Glutamatergic neuron (in vitro differentiated cells): ENCODE results near the gene ATRX. TPM values are rescaled to one million over a fixed set of nuclear protein-coding genes. Genes with fewer than 3 reads are reported as not detected.

Source experiments
- DNase-seq: peaks from one replicate; pipeline ENCODE4 v3.0.0; 2022
- H3K27ac Mint-ChIP-seq: one replicate; pipeline ENCODE4 v1.8.0; 2020; ENCODE audit warnings: mild to moderate bottlenecking, mixed read lengths, inconsistent platforms; ENCODE audit not compliant: unreplicated experiment
- H3K27me3 Mint-ChIP-seq: one replicate; pipeline ENCODE4 v1.8.0; 2020; ENCODE audit warnings: mild to moderate bottlenecking, moderate library complexity, mixed read lengths, inconsistent platforms; ENCODE audit not compliant: unreplicated experiment
- H3K36me3 Mint-ChIP-seq: one replicate; pipeline ENCODE4 v1.8.0; 2020; ENCODE audit warnings: mild to moderate bottlenecking, mixed read lengths, inconsistent platforms; ENCODE audit not compliant: unreplicated experiment
- H3K4me1 Mint-ChIP-seq: one replicate; pipeline ENCODE4 v1.8.0; 2020; ENCODE audit warnings: mild to moderate bottlenecking, low read depth, mixed read lengths, inconsistent platforms; ENCODE audit not compliant: unreplicated experiment
- H3K4me3 Mint-ChIP-seq: one replicate; pipeline ENCODE4 v1.8.0; 2020; ENCODE audit warnings: mild to moderate bottlenecking, mixed read lengths, inconsistent platforms; ENCODE audit not compliant: unreplicated experiment
- H3K9me3 Mint-ChIP-seq: one replicate; pipeline ENCODE4 v1.8.0; 2020; ENCODE audit warnings: mild to moderate bottlenecking, moderate library complexity, mixed read lengths, inconsistent platforms; ENCODE audit not compliant: unreplicated experiment
- total RNA-seq: library from RNA; stranded (reverse); fragmentation: NEBNext Ultra II Directional; extraction: Animal tissue kit (Norgen Biotek cat#: 25700); gene quantifications from one replicate; pipeline ENCODE4 v1.2.1, GENCODE V29; 2021; ENCODE audit not compliant: unreplicated experiment
- TF ChIP-seq, protein P1 (sequence below): fragments of 200-600 bp; sonication (generic); IDR thresholded peaks from one replicate; pipeline ENCODE4 v1.5.0; 2021; ENCODE audit not compliant: partially characterized antibody, unreplicated experiment

ATRX gene
- total RNA-seq, 1 donor from 2014 or later, result 152 TPM

DNA sequence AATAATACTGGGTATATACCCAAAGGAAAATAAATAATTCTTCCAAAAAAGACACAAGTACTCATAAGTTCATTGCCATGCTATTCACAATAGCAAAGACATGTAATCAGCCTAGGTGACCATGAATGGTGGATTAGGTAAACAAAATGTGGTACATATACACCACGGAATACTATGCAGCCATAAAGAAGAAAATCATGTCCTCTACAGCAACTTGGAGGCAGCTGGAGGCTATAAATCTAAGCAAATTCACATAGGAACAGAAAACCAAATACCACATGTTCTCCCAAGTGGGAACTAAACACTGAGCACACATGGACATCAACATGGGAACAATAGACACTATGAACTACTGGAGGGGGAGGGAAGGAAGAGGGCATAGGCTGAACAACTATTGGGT lies 146.2 kb downstream of the ATRX start:
- H3K4me1 Mint-ChIP-seq, result no peaks in the 10 kb centered on the region

DNA sequence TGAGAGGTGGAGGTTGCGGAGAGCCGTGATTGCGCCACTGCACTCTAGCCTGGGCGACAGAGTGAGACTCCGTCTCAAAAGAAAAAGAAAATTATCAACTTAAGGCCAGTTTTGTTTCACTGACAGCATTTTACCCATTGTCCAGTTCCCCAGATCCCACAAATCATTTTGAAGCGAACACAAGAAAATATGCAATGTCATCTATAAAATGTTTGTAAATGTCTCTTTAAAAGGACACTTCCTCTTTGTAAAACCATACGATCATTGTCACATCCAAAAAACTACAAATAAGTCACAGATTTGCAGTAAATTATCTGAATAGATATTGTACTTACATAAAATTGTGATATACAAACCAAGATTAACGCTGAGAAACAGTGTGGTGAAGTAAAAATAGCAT lies 147.6 kb downstream of the ATRX start:
- TF ChIP-seq, protein P1, sequence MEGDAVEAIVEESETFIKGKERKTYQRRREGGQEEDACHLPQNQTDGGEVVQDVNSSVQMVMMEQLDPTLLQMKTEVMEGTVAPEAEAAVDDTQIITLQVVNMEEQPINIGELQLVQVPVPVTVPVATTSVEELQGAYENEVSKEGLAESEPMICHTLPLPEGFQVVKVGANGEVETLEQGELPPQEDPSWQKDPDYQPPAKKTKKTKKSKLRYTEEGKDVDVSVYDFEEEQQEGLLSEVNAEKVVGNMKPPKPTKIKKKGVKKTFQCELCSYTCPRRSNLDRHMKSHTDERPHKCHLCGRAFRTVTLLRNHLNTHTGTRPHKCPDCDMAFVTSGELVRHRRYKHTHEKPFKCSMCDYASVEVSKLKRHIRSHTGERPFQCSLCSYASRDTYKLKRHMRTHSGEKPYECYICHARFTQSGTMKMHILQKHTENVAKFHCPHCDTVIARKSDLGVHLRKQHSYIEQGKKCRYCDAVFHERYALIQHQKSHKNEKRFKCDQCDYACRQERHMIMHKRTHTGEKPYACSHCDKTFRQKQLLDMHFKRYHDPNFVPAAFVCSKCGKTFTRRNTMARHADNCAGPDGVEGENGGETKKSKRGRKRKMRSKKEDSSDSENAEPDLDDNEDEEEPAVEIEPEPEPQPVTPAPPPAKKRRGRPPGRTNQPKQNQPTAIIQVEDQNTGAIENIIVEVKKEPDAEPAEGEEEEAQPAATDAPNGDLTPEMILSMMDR, result no peak
- H3K36me3 Mint-ChIP-seq, result no peaks in the 10 kb centered on the region

More for the DNA sequence above, 146.2 kb downstream of the ATRX start:
- TF ChIP-seq, protein P1, result no peak
- peaks cover 7% of the 10 kb centered on the region for H3K9me3 Mint-ChIP-seq
- no peaks in the 10 kb centered on the region for H3K36me3 Mint-ChIP-seq
- no peak overlapping the region for H3K4me3 Mint-ChIP-seq
- no peaks in the 10 kb centered on the region for H3K27me3 Mint-ChIP-seq
- no peak overlapping the region for H3K27ac Mint-ChIP-seq
- no peak for DNase-seq

DNA sequence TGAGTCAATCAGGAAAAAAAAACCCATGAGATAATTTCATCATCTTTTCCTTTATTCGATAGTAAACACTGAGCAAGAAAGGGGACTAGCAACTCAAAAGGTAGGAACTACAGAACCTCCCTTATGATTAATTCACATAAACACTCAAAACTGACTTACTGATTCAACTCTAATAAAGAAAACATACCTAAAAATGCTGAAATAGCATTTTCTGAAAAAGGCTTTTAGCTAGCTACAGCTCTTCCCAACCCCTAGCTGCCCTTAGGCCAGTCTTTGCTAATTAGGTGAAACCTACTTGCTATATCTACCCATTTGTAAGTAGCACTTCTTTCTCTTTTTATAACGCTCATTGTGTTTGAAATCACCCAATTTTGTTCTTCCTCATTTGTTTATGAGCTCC lies 150.6 kb downstream of the ATRX start:
- Mint-ChIP-seq H3K27ac (no peak overlapping the region), H3K27me3 (no peaks in the 10 kb centered on the region), H3K4me1 (no peaks in the 10 kb centered on the region), H3K9me3 (peaks cover 1% of the 10 kb centered on the region), H3K36me3 (no peaks in the 10 kb centered on the region), H3K4me3 (no peak overlapping the region)
- no peak for DNase-seq
- TF ChIP-seq, protein P1, result no peak

More for the DNA sequence above, 147.6 kb downstream of the ATRX start:
- DNase-seq, result no peak
- Mint-ChIP-seq H3K4me3 (no peak overlapping the region), H3K4me1 (no peaks in the 10 kb centered on the region), H3K27ac (no peak overlapping the region), H3K27me3 (no peaks in the 10 kb centered on the region), H3K9me3 (peaks cover 4% of the 10 kb centered on the region)

DNA sequence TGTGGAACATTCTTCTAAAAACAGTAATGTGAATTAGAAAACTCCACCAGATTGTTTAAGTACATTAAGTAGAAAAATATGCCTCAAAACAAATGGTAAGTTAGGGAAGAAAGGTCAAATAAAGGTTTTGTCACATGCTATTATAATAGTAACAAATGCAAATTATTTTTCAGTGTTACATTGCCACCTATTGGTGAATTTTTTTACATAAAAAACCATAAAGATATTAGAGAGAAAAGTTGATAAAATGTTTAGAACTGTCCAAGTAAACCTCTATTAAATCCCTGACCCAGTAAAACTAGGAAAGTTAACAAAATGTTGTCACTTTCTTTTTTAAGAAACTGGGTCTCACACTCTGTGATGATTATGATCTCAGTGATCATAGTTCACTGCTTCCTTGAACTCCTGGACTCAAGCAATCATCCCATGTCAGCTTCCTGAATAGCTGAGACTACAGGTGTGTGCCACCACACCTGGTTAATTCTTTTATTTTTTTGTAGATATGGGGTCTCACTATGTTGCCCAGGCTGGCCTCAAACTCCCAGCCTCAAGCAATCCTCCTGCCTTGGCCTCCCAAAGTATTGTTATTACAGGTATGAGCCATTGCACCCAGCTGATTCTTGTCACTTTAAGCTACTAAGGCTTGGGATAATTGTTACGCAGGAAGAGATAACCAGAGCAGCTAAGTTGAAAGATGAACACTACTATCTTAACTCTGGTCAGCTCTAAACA lies 157.6 kb downstream of the ATRX start:
- no peak for DNase-seq
- peaks cover 2% of the 10 kb centered on the region for H3K27me3 Mint-ChIP-seq
- H3K36me3 Mint-ChIP-seq, result peaks cover 3% of the 10 kb centered on the region
- H3K4me3 Mint-ChIP-seq, result no peak overlapping the region
- TF ChIP-seq, protein P1, result no peak
- no peaks in the 10 kb centered on the region for H3K4me1 Mint-ChIP-seq
- no peak overlapping the region for H3K27ac Mint-ChIP-seq
- H3K9me3 Mint-ChIP-seq, result peaks cover 1% of the 10 kb centered on the region

DNA sequence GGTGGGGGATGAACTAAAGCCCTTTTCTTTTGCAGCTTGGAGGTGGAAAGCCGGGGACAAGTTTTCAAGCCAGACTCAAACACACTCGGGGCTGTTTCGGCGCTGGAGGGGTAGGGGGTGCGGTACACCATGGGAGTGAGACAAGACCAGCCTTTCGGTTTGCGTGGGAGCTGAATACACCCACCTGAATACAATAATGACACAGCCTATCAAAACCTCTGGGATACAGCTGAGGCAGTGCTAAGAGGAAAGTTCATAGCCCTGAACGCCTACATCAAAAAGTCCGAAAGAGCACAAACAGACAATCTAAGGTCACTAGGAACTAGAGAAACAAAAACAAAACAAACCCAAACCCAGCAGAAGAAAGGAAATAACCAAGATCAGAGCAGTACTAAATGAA lies 163.3 kb downstream of the ATRX start:
- peaks cover 3% of the 10 kb centered on the region for H3K4me1 Mint-ChIP-seq
- no peak for DNase-seq
- H3K9me3 Mint-ChIP-seq, result peaks cover 1% of the 10 kb centered on the region
- TF ChIP-seq, protein P1, result no peak
- no peak overlapping the region for H3K27ac Mint-ChIP-seq
- peaks cover 3% of the 10 kb centered on the region for H3K36me3 Mint-ChIP-seq
- H3K27me3 Mint-ChIP-seq, result no peaks in the 10 kb centered on the region
- no peak overlapping the region for H3K4me3 Mint-ChIP-seq
